Stimulated activated CD8-positive, alpha-beta memory T cell treated with anti-CD3 and anti-CD28 coated beads, Interleukin-4, amount 100 ng/mL, for 1 hour (primary cell): ENCODE data around the gene AIM2.
"Not testable (repeated sequence)": the region's sequence is repeated elsewhere in the genome, so short reads cannot be mapped to it uniquely, and the experiment has no call there.

ENCODE experiments used
- DNase-seq, 2 donors: peaks; one replicate each; pipeline ENCODE4 v3.0.0-alpha.2; 2020; ENCODE audit warnings: low read depth in 2 of 2, low spot score in 1 of 2

AIM2 gene, protein sequence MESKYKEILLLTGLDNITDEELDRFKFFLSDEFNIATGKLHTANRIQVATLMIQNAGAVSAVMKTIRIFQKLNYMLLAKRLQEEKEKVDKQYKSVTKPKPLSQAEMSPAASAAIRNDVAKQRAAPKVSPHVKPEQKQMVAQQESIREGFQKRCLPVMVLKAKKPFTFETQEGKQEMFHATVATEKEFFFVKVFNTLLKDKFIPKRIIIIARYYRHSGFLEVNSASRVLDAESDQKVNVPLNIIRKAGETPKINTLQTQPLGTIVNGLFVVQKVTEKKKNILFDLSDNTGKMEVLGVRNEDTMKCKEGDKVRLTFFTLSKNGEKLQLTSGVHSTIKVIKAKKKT

DNA sequence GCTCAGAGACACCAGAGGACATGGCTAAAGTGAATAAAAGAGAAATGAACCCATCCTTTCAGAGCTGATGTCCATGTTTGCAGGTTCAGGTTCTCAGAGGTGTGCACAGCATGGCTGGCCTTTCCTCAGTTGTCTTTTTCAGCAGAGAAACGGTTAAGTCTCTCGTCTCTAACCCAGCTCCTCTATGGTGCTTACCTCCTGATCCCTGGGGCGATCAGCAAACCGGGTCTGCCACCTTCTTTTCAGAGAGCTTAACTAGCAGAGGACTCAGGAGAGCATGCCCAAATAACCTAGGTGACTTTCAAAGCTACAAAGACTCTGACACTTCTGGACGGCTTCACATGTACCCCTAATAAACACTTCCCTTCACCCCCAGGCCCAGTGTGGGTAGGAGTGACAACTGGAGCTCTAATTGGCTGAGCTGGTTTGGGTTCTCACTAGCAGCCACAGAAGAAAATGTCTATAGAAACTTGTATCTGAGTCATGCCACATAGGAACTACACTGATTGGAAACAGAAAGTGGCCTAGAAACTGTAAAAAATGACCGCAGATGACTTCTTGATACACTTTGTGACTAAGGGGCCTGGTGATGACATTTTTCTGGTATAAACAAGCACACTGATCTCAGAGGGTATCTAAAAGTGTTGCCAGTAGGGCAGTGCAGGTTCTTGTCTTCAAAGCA lies at the start of gene AIM2:
AIM2 (minus strand) TSS at position 329 of the 682 bp plus-strand sequence. CDS start 3,267 bp downstream, outside the sequence.
- peak in 1 of 2 donors; percentile 12 for DNase-seq

DNA sequence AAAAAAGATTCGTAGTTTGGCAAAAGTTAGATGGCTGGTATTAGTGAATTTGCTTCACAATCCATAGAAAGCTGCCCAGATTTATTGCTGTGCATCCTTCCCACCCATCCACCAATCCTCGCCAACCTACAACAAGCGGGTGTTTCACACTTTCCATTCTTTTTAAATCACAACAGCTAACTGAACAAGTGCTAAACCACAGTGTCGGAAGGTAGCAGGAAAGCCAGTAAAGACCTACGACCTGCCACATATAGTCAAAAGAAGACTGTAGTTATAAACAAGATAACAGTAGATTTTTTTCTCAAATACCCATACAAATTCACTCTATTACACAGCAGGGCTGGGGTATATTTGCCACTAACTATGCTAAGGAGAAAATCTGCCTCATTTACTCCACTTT lies 47.0 kb upstream of the AIM2 start:
- no peak for DNase-seq

DNA sequence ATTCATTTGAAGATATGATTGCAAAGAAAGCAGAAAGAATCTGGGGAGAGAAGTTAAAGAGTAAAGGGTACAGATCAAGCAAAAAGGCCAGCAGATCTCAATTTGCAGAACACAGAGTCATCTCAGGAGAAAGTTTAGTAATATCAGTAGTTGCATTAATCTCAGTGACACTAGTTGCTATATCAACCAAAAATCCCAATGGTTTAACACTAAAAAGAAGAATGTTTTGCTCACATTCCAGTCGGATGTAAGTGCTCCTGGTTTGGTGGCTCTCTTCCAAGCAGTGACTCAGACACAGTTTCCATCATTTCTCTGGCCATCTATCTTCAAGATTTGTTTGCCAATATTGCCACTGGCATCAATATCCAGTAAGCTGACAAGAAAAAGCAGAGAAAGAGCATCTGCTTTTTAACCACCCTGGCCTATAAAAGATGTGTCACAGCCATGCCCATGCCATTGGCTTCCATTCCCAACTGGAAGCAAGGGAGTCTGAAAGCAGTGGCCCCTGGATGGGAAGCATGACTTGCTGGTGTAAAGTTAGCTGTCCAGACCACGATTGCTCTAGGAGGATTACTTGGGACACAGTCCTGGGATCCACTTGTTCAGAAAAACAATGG lies 45.5 kb upstream of the AIM2 start:
- no peak for DNase-seq

DNA sequence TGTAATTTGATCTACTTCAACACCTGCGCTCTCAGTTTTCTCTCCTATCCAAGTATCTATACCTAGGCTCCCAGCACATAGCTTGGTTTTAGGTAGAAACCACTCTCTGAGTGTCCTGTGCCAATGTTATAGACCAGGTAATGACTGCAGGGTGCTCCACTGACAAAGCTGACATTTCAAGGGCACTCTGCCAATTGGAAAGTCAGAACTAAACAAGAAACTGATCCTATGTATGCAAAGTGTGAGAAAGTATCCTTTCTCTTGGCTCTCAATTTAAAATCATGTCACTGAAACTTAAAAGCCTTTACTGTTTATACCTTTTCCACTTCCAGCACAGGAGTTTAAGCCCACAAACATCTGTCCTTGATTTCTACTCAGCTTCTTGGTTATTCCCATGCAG lies 45.0 kb upstream of the AIM2 start:
- DNase-seq: no peak

DNA sequence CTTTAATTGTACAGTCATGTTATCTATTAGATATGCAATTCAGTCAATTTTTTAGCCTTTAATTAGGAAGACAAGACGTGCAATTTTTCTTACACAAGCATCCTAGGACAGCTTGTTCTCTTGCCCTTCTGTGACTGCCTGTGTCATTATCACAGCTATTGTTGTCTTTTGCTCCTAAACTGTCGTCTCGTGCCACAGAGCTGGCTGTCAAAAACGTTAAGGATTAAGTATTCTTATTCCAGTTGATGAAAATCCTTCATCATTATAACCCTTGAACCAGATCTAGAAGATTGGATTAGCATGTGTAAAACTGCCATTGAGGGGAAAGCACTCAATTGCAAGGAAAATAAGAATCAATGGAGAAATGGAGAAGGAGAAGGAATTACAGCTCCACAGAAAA lies 43.8 kb upstream of the AIM2 start:
- no peak for DNase-seq

DNA sequence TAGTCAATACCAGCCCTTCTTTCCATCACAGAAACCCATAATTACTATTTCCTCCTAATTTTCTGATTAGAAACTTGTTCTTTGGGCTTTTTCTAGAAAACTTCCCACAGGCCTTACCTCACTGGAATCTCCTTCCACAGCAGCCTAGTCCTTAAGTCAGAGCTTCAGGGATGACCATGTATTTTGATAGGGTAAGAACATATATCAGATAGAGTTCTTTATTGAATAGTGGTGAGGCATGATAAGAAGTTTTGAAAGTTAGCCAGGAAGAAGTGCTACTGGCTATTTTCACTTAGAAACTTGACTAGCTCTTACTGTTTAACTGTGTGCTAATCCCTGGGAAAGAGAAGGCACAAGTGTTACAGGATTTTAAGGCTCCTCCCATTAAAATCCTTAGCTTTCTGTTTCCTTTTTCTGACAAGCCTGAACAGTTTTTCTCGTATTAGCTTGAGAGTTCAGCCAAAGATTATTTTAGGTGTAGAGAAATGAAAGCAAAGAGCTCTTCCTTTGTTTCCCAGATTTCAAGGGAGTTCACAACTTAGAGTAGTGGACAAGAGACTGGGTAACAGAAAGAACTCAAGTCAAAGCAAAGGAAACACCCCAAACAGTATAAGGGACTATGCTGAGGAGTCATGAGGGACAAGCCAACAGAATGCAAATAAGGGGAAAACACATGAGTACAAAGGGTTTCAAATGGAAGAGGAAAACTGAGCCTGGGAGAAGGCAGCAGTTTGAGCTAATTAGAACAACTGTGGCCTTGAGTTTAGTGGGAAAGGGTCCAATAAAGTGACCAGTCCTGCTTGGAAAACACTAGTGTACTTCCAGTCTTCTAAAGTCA lies 37.2 kb upstream of the AIM2 start:
- DNase-seq: no peak

DNA sequence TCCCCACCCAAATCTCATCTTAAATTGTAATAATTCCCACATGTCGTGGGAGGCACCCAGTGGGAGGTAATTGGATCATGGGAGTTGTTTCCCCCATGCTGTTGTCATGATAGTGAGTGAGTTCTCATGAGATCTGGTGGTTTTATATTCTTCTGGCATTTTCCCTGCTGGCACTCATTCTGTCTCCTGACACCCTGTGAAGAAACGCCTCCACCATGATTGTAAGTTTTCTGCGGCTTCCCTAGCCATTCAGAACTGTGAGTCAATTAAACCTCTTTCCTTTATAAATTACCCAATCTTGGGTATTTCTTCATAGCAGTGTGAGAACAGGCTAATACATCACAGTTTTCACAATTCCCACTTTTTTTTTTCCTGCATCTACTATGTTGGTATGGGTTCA lies 26.5 kb upstream of the AIM2 start:
- DNase-seq: not testable (repeated sequence)

DNA sequence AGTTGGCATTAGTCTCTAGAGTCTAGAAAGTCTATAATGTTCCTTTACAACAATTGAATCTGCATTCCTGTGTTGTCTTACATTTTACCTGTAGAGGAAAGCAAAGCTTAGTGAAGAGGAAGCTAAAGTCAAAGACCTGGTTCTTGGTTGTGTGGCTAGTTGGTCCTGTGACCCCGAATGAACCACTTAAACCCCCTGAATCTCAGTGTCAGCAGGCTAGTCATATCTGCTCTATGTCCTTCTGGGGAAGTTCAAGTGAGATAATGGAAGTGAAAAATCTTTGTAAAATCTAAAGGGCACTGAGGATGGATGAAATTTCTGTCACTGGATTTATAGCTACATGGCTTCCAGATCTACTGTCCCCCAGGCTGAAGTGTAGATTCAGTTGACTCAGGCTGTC lies 24.0 kb upstream of the AIM2 start:
- no peak for DNase-seq

DNA sequence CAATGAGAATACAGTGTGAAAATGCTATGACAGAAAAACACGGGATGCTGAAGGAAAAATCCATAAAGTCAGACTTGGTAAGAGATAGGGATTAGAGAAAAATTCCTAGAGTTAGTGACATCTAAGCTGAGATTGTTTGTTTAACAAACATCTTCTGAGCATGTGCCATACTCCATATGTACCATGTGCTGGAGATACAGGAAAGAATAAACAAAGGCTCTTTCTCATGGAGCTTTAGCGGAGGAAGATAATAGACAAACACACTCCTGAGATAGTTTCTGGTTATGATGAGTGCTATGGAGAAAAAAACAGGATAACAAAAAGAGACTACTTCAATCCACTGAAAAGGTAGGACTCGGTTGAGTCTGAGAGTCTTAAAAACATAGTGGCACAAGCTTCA lies 22.0 kb upstream of the AIM2 start:
- DNase-seq: no peak

DNA sequence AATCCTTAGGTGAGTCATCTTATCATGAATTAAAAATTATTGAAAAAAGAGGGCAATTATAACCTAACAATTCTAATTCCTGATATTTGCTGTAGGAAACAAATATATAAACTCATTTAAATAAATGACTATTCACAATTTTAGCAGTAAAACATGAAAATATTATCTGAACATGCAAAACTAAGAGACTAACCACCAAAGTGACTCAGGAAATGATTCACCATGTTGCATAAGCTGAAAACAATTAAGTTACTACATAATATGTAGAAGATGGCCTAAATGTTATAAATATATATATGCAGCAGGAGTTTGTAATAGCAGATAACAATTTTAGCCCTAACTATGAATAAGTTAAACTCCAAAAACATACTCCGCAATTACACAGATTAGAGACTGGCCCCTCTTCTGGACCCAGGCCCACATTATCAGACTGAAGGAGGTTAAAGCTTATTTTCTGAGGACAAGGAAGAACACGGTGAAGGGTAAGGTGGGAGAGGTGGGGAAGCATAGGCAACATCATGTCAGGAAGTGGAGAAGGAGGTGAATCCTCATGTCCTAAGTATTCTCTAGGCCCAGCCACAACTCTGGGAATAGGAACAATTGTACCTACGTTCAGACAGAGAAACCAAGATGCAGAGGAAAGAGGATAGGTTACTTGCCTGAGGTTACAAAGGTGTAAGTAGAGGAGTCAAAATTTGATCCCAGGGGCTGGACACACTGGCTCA lies 15.6 kb upstream of the AIM2 start:
- DNase-seq: no peak

DNA sequence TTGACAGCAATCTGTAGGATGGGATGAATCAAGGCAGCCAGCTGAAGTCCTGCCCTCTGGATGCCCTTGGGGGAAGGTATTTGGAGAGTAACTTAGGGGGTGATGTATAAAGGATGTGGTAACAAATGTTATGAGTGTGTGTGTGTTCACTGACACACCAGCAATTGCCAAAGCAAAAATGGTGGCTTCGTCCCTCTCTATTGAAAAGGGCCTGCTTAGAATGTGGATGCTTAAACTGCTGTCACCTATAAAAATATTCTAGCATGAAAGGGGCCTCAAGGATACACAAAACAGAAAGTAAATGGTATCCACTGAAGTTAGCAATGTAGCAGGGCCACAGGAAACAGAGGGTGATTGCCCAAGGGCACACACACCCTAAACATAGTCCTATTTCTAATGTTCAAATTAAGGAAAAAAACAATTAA lies 15.1 kb upstream of the AIM2 start:
- no peak for DNase-seq

DNA sequence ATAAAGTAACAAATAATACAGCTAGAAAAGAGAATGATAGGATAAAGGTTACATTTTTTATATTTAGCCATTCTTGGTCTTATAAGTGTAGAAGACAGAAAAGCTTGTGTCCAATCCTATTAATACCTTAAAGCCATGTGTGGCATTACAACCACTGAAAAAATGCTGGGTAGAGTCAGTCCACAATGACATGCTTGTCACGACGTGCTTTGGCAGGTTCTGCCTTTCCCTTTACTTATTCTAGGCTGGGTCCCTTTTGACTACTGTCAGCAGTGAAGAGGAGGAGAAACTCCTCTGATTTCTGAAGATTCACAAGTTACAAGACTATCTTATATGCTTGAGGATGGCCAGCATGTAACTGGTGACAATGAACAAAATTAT lies 14.6 kb upstream of the AIM2 start:
- no peak for DNase-seq

DNA sequence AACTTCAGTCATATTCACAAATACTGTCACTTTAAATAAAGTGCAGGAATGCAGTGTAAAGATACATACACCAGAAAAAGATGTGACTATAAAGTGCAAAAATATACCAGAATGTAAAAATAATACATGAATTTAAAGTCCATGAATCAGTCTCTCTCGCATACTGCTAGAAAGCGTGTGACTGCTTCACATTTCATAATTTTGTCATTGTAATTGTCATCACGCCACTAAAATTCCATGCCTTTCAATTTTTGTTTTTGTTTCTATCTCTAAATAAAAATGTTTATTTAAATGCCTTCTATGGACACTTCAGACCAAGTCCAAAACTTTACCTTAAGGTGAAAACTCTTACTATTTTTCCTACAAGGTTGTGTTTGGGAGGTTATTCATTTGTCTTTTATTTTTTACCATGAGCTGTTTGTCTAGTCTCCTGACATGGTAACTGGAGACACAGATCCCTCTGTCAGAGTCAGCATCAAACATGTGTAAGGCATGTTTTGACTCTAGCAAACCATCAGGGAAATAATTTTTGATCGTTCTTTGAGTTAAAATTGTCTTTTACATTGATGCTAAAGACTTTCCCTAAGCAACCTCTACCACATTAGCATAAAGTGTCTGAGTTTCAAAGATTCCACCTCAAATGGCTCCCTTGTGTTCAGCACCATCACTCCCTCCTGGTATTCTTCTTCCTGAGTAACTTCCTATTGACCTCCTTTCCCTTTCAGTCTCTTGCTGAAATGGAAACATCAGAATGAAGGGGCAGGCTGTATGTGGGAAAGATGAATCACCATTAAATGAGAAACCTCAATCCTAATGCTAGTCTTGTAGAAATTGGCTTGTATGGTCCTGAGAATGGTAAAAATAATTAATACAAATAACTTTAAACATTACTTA lies 14.0 kb upstream of the AIM2 start:
- no peak for DNase-seq

DNA sequence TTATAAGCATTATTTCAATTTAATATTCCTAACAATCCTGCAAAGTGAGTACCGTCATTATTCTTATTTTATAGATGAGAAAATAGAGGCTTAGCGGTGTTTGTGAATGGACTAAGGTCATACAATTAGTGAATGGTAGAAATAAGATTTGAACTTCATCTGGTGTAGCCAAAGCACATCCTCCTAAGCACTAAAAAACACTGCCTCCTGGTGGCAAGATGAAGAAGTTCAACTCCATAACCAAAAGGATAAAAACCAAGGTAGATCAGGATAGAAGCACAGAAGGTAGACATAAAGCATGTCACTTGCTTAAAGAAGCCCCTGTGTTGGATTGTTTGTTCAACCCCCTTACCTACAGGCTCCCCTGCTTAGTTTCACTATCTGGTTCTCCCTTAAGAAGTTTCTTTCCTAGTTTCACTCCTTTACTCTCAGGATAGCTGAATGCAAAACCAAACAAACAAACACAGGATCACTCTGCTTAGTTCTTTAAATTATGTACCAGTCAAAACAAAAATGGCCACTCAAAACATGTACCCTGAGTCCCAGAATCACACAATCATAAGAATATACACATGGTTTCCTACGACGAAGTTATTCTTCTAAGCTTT lies 12.7 kb upstream of the AIM2 start:
- DNase-seq: no peak

DNA sequence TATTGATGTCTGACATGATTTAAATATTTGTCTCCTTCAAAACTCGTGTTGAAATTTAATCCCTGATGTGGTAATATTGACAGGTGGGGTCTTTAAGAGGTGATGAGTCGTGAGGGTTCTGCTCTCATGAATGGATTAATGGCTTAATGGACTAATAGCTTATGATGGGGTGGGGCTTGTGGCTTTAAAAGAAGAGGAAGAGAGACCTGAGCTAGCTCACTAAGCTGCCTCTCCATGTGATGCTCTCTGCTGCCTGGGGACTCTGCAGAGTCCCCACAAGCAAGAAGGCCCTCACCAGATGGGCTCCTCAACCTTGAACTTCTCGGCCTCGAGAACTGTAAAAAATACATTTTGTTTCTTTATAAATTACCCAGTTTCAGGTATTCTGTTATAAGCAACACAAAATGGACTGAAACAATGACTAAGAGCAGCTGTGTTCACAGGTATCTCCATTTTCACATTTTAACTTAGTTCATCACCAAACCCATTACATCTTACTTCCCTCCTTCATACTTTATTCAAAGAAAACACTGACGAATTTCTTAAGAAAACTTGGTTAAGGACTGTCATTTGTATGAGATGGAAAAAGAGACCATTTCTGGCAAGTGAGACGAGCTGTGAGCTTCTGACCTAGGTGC lies 12.1 kb upstream of the AIM2 start:
- DNase-seq: no peak

DNA sequence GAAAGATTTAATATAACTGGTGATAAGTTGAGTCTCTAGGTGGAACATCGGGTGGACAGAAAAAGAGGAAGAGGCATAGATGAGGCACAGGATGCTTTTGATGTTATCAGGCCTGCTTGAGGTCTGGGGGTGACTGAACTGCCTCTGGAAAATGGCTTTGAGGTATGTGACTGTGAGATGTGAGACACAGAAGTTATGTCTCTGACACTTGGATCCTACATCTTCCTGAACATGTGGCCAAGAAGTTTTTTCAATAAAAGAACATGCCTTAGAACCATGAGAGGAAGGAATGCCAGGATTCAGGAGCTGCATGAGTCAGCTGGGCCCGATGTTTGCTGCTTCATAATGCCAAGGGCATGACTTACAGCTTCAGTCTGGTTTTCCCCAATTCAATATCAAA lies 11.5 kb upstream of the AIM2 start:
- DNase-seq: no peak

DNA sequence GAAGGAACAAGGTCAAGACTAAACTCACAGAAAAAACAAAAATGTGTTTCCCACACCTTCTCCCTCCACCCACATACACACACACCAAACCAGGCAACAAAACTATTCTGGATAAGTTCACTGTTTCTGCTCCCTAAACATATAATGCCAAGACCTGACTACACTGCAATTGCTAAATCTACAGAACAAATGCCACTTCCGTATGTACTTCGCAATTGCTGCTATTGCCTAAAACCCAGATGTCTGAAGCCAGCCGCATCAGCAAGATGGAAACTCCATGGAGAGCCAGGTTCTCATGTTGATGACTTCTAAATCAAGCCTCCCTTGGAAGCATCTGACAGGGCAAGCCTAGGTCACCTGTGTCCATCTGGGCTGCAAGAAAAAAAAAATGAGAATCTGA lies 8.3 kb upstream of the AIM2 start:
- DNase-seq: no peak

DNA sequence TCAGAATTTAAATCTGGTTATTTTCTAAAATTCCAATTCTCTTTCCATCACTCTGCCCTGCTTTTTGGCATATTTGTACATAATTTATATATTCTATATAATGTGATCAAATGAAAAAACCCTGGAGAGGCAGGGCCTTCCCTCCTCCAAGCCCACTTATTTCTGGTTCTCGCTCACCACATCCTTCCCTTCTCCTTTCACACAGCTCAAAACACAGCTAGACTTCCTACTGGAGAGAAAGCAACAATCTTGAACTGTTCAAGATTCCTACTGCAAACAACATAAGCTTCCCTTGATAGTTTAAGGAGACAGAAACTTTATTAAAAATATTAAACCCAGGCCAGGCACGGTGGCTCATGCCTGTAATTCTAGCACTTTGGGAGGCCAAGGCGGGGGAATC lies 7.6 kb upstream of the AIM2 start:
- DNase-seq: no peak

DNA sequence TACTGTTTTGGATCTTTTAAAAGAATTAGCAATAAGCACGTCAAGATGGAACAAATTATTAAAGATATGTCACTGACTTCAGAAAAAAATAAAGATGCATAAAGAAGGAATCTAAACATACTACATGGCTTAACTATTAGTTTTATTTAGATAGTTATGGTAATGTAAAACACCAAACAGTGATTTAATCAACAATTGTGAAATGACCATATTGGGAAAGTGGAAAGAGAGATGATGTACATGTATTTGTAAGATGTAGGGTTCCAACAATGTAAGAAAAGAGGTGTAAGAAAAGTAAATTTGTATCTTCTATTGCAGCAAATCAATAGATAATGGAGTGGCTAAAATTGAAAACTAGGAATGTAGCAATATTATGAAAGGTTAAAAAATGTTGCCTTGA lies 6.4 kb upstream of the AIM2 start:
- DNase-seq: no peak
